SU-DHL-6 (cell line): Measurements from ENCODE around the gene ARL8A.

Experiments used
- H2AFZ ChIP-seq: fragments of 200-600 bp; sonication (generic); 2 replicates; pipeline ENCODE4 v1.6.1; 2014; ENCODE audit warnings: low read depth, mild to moderate bottlenecking, moderate library complexity, mixed read lengths, antibody characterized with exemption, low read length; ENCODE audit not compliant: severe bottlenecking
- H3F3A ChIP-seq: fragments of 200-600 bp; shearing (Covaris generic); 2 replicates; pipeline ENCODE4 v1.6.0; 2016; ENCODE audit warnings: antibody characterized with exemption, mild to moderate bottlenecking; ENCODE audit not compliant: insufficient read depth
- H3K27ac ChIP-seq: fragments of 200-600 bp; sonication (generic); 2 replicates; pipeline ENCODE4 v1.5.1; 2016; ENCODE audit warnings: low read depth, mild to moderate bottlenecking, low read length, moderate library complexity, mixed read lengths
- H3K27me3 ChIP-seq: fragments of 200-600 bp; sonication (generic), shearing (Covaris generic); 2 replicates; pipeline ENCODE4 v1.6.0; 2014; ENCODE audit warnings: mild to moderate bottlenecking, low read length
- H3K36me3 ChIP-seq: fragments of 200-600 bp; sonication (generic); 2 replicates; pipeline ENCODE4 v1.6.1; 2014; ENCODE audit warnings: mild to moderate bottlenecking, low read length, mixed read lengths
- H3K4me2 ChIP-seq: fragments of 300-600, 200-600 bp; shearing (Covaris generic), sonication (generic); 2 replicates; pipeline ENCODE4 v1.6.0; 2014; ENCODE audit warnings: low read length, low read depth, mild to moderate bottlenecking; ENCODE audit not compliant: poor library complexity, severe bottlenecking
- H3K4me3 ChIP-seq: fragments of 200-600 bp; sonication (generic); 2 replicates; pipeline ENCODE4 v1.5.1; 2014; ENCODE audit warnings: antibody characterized with exemption, low read length, mild to moderate bottlenecking, mixed read lengths; ENCODE audit not compliant: insufficient read depth, poor library complexity, severe bottlenecking
- H3K79me2 ChIP-seq: fragments of 200-600 bp; sonication (generic); 2 replicates; pipeline ENCODE4 v1.6.1; 2014; ENCODE audit warnings: mild to moderate bottlenecking, low read length, moderate library complexity; ENCODE audit not compliant: insufficient read depth
- H3K9ac ChIP-seq: fragments of 200-600 bp; sonication (generic); 2 replicates; pipeline ENCODE4 v1.7.0; 2014; ENCODE audit warnings: mild to moderate bottlenecking, low read length
- H3K9me2 ChIP-seq: fragments of 200-600 bp; sonication (generic); replicated peaks from 2 replicates; pipeline ENCODE4 v1.6.1; 2014; ENCODE audit warnings: low read length; ENCODE audit not compliant: insufficient read depth
- H3K9me3 ChIP-seq: fragments of 200-600 bp; sonication (generic); 2 replicates; pipeline ENCODE4 v1.6.1; 2014; ENCODE audit warnings: low read length, mixed read lengths; ENCODE audit not compliant: insufficient read depth
- H4K20me1 ChIP-seq: fragments of 200-600 bp; sonication (generic); 2 replicates; pipeline ENCODE4 v1.6.1; 2014; ENCODE audit warnings: low read depth, mild to moderate bottlenecking, antibody characterized with exemption, low read length, moderate library complexity, mixed read lengths
- CTCF ChIP-seq: fragments of 200-600 bp; sonication (generic); IDR thresholded peaks from one replicate; pipeline ENCODE4 v1.5.1; 2017; ENCODE audit warnings: antibody characterized with exemption, mild to moderate bottlenecking, low read length, moderate library complexity; ENCODE audit not compliant: insufficient read depth, poor library complexity, severe bottlenecking
- EZH2phosphoT487 ChIP-seq: fragments of 200-600 bp; sonication (generic), shearing (Covaris generic); conservative IDR thresholded peaks from 2 replicates; pipeline ENCODE4 v1.6.1; 2018; ENCODE audit warnings: mild to moderate bottlenecking, antibody characterized with exemption, low read length, moderate library complexity, mixed read lengths

The ARL8A gene

GRCh38 chr1:202171292-202172014, 26.9 kb upstream of the ARL8A start:
- no peak overlapping the region for H3K27ac ChIP-seq
- no peaks in the 10 kb centered on the region for H4K20me1 ChIP-seq
- TF ChIP-seq CTCF (no peak), EZH2phosphoT487 (no peak)

GRCh38 chr1:202170726-202171125, 26.2 kb upstream of the ARL8A start:
- Histone ChIP-seq H4K20me1 (no peaks in the 10 kb centered on the region), H3K36me3 (no peaks in the 10 kb centered on the region), H3K79me2 (no peaks in the 10 kb centered on the region), H3K9me2 (no peaks in the 10 kb centered on the region), H3F3A (no peaks in the 10 kb centered on the region), H2AFZ (no peak overlapping the region), H3K4me2 (no peak overlapping the region), H3K9me3 (no peaks in the 10 kb centered on the region), H3K9ac (no peak overlapping the region), H3K27me3 (no peaks in the 10 kb centered on the region), H3K4me3 (no peak overlapping the region), H3K27ac (no peak overlapping the region)
- no peak for TF ChIP-seq EZH2phosphoT487
- no peak for TF ChIP-seq CTCF

More at GRCh38 chr1:202171292-202172014, 26.9 kb upstream of the ARL8A start:
- H3K9ac ChIP-seq: no peak overlapping the region
- no peaks in the 10 kb centered on the region for H3F3A ChIP-seq
- H2AFZ ChIP-seq: no peak overlapping the region
- H3K4me2 ChIP-seq: no peak overlapping the region
- no peaks in the 10 kb centered on the region for H3K9me2 ChIP-seq
- no peaks in the 10 kb centered on the region for H3K36me3 ChIP-seq
- no peaks in the 10 kb centered on the region for H3K79me2 ChIP-seq
- no peak overlapping the region for H3K4me3 ChIP-seq
- no peaks in the 10 kb centered on the region for H3K27me3 ChIP-seq
- no peaks in the 10 kb centered on the region for H3K9me3 ChIP-seq

- no peaks in the 10 kb centered on the region for H3K27me3 ChIP-seq
- H3K4me3 ChIP-seq: no peak overlapping the region
- no peak for TF ChIP-seq EZH2phosphoT487
- TF ChIP-seq CTCF: no peak
- H3K79me2 ChIP-seq: no peaks in the 10 kb centered on the region
- H3K4me2 ChIP-seq: no peak overlapping the region
- H3F3A ChIP-seq: no peaks in the 10 kb centered on the region
- no peaks in the 10 kb centered on the region for H4K20me1 ChIP-seq
- no peaks in the 10 kb centered on the region for H3K9me2 ChIP-seq
- no peaks in the 10 kb centered on the region for H3K9me3 ChIP-seq
- no peak overlapping the region for H3K27ac ChIP-seq
- H2AFZ ChIP-seq: no peak overlapping the region
- no peak overlapping the region for H3K9ac ChIP-seq
- H3K36me3 ChIP-seq: no peaks in the 10 kb centered on the region
Measured at GRCh38 chr1:202168861-202169260, 24.3 kb upstream of the ARL8A start.
